Measurements from ENCODE around the gene E2F2. TPM values are rescaled to one million over a fixed set of nuclear protein-coding genes. Genes with fewer than 3 reads are reported as not detected.

E2F2 gene
- total RNA-seq, 1 experiment from 2014 or later = 5.1 TPM

DNA sequence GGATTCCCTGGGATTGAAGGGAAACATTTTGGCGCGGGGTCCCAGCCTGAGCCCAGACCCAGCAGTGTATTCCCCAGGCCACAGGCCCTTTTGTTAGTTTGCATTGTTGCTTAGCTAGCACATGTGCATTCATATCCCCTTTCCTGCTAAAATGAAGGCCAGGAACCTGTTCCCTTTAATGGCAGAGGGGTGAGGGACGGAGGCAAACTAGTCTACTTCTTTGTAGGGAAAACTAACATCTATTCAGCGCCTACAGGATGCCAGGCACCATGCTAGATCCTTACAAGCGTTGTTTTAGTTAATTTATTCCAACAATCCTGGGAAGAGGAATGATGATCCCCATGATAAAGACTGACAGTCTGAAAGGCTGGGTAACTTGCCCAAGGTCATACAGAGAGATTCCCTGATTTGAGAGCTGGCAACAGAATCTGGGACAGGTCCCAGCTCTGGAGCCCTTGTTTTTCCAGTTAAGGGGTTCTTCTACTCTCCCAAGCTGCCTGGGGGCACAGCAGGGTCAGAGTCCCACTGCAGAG, 595 bp upstream of the E2F2 start:
- H2BK12ac ChIP-seq (ENCODE audit: insufficient read length, low read depth, low read length) = no peak overlapping the region
- no peak overlapping the region for H3K23ac ChIP-seq (ENCODE audit: insufficient read length, low read depth, low read length)
- WGBS (ENCODE audit: extremely low coverage, insufficient read length, low lambda C conversion rate) = no CpG with 5 or more reads among the region's 5 CpGs
- no peak overlapping the region for H2BK20ac ChIP-seq (ENCODE audit: low read depth, low read length, poor library complexity, severe bottlenecking)
- H3T11ph ChIP-seq (ENCODE audit: low read length) = no peak overlapping the region
- H3K18ac ChIP-seq (ENCODE audit: insufficient read length, low read depth, low read length) = peak overlapping the region; percentile 2
- H2BK120ac ChIP-seq (ENCODE audit: low read depth, low read length, poor library complexity, severe bottlenecking) = no peak overlapping the region
- Mint-ChIP-seq H3K36me3 (ENCODE audit: insufficient read depth in 1 of 3, low read depth in 3 of 3) (no peaks in the 10 kb centered on the region; a peak in 1 of 7 replicates), H3K9me3 (no peaks in the 10 kb centered on the region), H3K27ac (0 out of 7 replicates have a peak overlapping the region, but pooled peaks of 1 of the 3 experiments have one; percentile 18), H3K27me3 (ENCODE audit: low read depth) (peaks cover 54% of the 10 kb centered on the region), H3K4me3 (peak overlapping the region; percentile 79 to 84), H3K4me1 (peaks cover 12 to 23% of the 10 kb centered on the region in 2 experiments)
- H3K79me1 ChIP-seq (ENCODE audit: insufficient read depth, low read depth, low read length, poor library complexity, severe bottlenecking) = no peaks in the 10 kb centered on the region
- peaks cover 4% of the 10 kb centered on the region; the same call in 1 of the 2 replicates for H3K27me3 ChIP-seq (ENCODE audit: insufficient read depth, low read length)
- H2BK5ac ChIP-seq (ENCODE audit: insufficient read length, low read length) = no peak overlapping the region
- H3K79me2 ChIP-seq (ENCODE audit: insufficient read depth, low read length) = no peaks in the 10 kb centered on the region
- peaks cover 3% of the 10 kb centered on the region for H4K20me1 ChIP-seq (ENCODE audit: control insufficient read depth, insufficient read depth, insufficient read length)
- no peak overlapping the region for H2BK15ac ChIP-seq (ENCODE audit: low read depth, low read length)
- no peak overlapping the region for H3K56ac ChIP-seq (ENCODE audit: insufficient read length, low read depth, low read length)
- no peak overlapping the region for H3K4ac ChIP-seq (ENCODE audit: low read depth, low read length)
- H3K27ac ChIP-seq (ENCODE audit: insufficient read length, low read depth, low read length) = no peak overlapping the region
- H3K4me1 ChIP-seq (ENCODE audit: insufficient read depth, low read length) = 0 out of 2 replicates have a peak, but pooled peaks cover 2% of the 10 kb centered on the region
- peak overlapping the region; percentile 65 for H2AFZ ChIP-seq (ENCODE audit: low read length)
- no peak overlapping the region for H4K91ac ChIP-seq (ENCODE audit: insufficient read length, low read depth, low read length)
- H3K9ac ChIP-seq (ENCODE audit: extremely low read depth, insufficient read length, low read length) = no peak overlapping the region
- peak overlapping the region; percentile 42; the same call in 1 of the 2 replicates for H3K14ac ChIP-seq (ENCODE audit: insufficient read depth, low read length)
- no peak overlapping the region for H4K8ac ChIP-seq (replicated peaks; ENCODE audit: insufficient read length, low read depth, low read length)
- TF ChIP-seq, protein P1, sequence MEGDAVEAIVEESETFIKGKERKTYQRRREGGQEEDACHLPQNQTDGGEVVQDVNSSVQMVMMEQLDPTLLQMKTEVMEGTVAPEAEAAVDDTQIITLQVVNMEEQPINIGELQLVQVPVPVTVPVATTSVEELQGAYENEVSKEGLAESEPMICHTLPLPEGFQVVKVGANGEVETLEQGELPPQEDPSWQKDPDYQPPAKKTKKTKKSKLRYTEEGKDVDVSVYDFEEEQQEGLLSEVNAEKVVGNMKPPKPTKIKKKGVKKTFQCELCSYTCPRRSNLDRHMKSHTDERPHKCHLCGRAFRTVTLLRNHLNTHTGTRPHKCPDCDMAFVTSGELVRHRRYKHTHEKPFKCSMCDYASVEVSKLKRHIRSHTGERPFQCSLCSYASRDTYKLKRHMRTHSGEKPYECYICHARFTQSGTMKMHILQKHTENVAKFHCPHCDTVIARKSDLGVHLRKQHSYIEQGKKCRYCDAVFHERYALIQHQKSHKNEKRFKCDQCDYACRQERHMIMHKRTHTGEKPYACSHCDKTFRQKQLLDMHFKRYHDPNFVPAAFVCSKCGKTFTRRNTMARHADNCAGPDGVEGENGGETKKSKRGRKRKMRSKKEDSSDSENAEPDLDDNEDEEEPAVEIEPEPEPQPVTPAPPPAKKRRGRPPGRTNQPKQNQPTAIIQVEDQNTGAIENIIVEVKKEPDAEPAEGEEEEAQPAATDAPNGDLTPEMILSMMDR (conservative IDR thresholded peaks at IDR 0.05) = no peak
- no peaks in the 10 kb centered on the region for H3K9me3 ChIP-seq (ENCODE audit: control insufficient read depth, low read depth, low read length)
- no peak for DNase-seq
- peaks cover 3% of the 10 kb centered on the region for H3K23me2 ChIP-seq (ENCODE audit: insufficient read length, low read depth, low read length, poor library complexity, severe bottlenecking)
- no peak overlapping the region for H2AK5ac ChIP-seq (ENCODE audit: insufficient read length, low read length)
- H3K4me2 ChIP-seq (ENCODE audit: insufficient read depth, insufficient read length, low read length) = peak overlapping the region; percentile 36
- H4K5ac ChIP-seq (ENCODE audit: insufficient read length, low read depth, low read length) = no peak overlapping the region
